Neural progenitor cell (in vitro differentiated cells): ENCODE measurements around the gene TEX14.

Experiments used
- CTCF ChIP-seq: fragments of 200-600 bp; sonication (generic); IDR thresholded peaks from 2 replicates; pipeline ENCODE4 v1.5.1; 2017; ENCODE audit warnings: antibody characterized with exemption, mild to moderate bottlenecking
- EZH2phosphoT487 ChIP-seq: fragments of 200-600 bp; sonication (generic); IDR thresholded peaks from 2 replicates; pipeline ENCODE4 v1.6.1; 2017; ENCODE audit warnings: antibody characterized with exemption

DNA sequence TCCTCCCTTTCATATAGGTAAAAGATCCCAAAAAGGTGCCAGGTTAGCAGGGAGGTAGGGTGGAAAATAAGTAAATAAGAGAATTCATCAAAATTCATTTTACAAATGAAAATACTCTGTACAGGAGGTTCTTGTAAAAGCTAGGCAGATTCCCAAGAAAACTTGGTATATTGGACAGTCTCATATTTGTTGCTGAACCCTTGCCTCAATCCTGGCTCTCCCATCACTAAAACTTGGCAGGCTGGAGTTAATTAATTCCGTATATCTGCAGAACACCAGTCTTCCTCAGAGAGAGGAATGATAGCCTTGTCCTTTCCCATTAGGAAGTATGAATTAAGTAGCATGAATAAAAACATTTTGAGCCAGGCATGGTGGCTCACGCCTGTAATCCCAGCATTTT is 111.2 kb downstream of the TEX14 start:
- TF ChIP-seq CTCF = no peak
- no peak for TF ChIP-seq EZH2phosphoT487
